Nephron (organoid): ENCODE measurements around the gene LOXL3.
"Not testable (repeated sequence)": the region's sequence is repeated elsewhere in the genome, so short reads cannot be mapped to it uniquely, and the experiment has no call there.

Experiments
- H3K27ac Mint-ChIP-seq, 3 experiments: 2 replicates each; pipeline ENCODE4 v1.8.0; 2020; ENCODE audit warnings: mixed read lengths in 3 of 3, mild to moderate bottlenecking in 2 of 3, moderate library complexity in 1 of 3
- H3K27me3 Mint-ChIP-seq: 2 replicates; pipeline ENCODE4 v1.8.0; 2021; ENCODE audit warnings: low read depth, mild to moderate bottlenecking, moderate library complexity, mixed read lengths
- H3K36me3 Mint-ChIP-seq: 2 replicates; pipeline ENCODE4 v1.8.0; 2020; ENCODE audit warnings: low read depth, mixed read lengths
- H3K4me1 Mint-ChIP-seq: 2 replicates; pipeline ENCODE4 v1.8.0; 2020; ENCODE audit warnings: mixed read lengths
- H3K4me3 Mint-ChIP-seq, 3 experiments: 2 replicates each; pipeline ENCODE4 v1.8.0; 2020; ENCODE audit warnings: mild to moderate bottlenecking in 3 of 3, mixed read lengths in 3 of 3, moderate library complexity in 2 of 3
- H3K9me3 Mint-ChIP-seq: 2 replicates; pipeline ENCODE4 v1.8.0; 2020; ENCODE audit warnings: mixed read lengths
- TF ChIP-seq, protein P1 (sequence below), 3 experiments: fragments of 200-600 bp; sonication (generic); IDR thresholded peaks; one replicate each; pipeline ENCODE4 v1.5.0; 2021; ENCODE audit warnings: antibody characterized with exemption in 3 of 3; ENCODE audit not compliant: unreplicated experiment in 3 of 3

The LOXL3 gene

DNA sequence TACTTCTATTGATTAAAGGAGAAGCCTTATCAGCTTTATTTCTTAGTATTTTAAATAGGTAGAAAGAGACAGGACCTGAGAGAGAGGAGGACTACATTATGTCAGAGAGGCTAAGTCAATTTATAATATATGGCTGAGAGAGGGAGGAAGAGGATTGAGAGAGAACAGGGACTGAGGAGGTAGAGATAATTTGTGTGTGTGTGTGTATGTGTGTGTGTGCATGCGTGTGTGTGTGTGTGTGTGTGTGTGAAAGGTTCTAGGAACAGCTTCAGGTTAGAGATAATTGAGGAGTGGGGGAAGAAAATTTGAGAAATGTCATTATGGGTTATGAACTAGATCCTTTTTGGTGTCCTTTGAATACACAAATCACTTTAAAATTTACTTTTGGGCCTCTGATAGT, 15.9 kb upstream of the LOXL3 start:
- peaks cover 11% of the 10 kb centered on the region for H3K4me1 Mint-ChIP-seq
- no peaks in the 10 kb centered on the region for H3K36me3 Mint-ChIP-seq
- TF ChIP-seq, protein P1, sequence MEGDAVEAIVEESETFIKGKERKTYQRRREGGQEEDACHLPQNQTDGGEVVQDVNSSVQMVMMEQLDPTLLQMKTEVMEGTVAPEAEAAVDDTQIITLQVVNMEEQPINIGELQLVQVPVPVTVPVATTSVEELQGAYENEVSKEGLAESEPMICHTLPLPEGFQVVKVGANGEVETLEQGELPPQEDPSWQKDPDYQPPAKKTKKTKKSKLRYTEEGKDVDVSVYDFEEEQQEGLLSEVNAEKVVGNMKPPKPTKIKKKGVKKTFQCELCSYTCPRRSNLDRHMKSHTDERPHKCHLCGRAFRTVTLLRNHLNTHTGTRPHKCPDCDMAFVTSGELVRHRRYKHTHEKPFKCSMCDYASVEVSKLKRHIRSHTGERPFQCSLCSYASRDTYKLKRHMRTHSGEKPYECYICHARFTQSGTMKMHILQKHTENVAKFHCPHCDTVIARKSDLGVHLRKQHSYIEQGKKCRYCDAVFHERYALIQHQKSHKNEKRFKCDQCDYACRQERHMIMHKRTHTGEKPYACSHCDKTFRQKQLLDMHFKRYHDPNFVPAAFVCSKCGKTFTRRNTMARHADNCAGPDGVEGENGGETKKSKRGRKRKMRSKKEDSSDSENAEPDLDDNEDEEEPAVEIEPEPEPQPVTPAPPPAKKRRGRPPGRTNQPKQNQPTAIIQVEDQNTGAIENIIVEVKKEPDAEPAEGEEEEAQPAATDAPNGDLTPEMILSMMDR (IDR thresholded peaks at IDR 0.05; ENCODE audit: unreplicated experiment in 3 of 3), result no peak
- no peak overlapping the region for H3K27ac Mint-ChIP-seq
- H3K9me3 Mint-ChIP-seq, result no peaks in the 10 kb centered on the region
- no peak overlapping the region for H3K4me3 Mint-ChIP-seq
- peaks cover 16% of the 10 kb centered on the region for H3K27me3 Mint-ChIP-seq

DNA sequence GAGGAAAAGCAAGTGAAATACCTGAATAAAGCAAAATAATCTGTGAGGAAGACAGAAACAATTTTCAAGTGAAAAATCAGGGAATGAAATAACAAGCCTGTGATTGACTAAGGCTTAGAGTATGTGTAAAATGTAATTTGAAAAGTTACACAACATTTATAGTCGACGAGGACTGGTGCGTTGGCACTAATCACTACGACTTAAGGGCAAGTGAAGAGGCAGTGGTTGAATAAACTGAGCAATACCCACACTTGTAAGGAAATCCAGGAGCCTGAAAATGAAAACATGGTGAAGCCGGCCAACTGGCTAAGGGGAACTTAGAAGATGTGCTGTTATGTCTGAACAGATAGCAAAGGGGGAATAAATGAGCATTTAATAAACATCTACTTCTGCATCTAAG, 14.1 kb upstream of the LOXL3 start:
- Mint-ChIP-seq H3K4me3 (no peak overlapping the region), H3K36me3 (no peaks in the 10 kb centered on the region), H3K27me3 (peaks cover 34% of the 10 kb centered on the region), H3K4me1 (no peaks in the 10 kb centered on the region), H3K27ac (no peak overlapping the region), H3K9me3 (no peaks in the 10 kb centered on the region)
- TF ChIP-seq, protein P1 (IDR thresholded peaks at IDR 0.05; ENCODE audit: unreplicated experiment in 3 of 3), result no peak

GRCh38 chr2:74566754-74567085, 13.0 kb upstream of the LOXL3 start:
- Mint-ChIP-seq H3K4me1 (no peaks in the 10 kb centered on the region), H3K9me3 (no peaks in the 10 kb centered on the region), H3K27ac (no peak overlapping the region), H3K4me3 (no peak overlapping the region), H3K27me3 (peaks cover 46% of the 10 kb centered on the region), H3K36me3 (no peaks in the 10 kb centered on the region)
- TF ChIP-seq, protein P1 (IDR thresholded peaks at IDR 0.05; ENCODE audit: unreplicated experiment in 3 of 3), result no peak

GRCh38 chr2:74566076-74566753, 12.5 kb upstream of the LOXL3 start:
- no peaks in the 10 kb centered on the region for H3K9me3 Mint-ChIP-seq
- H3K27ac Mint-ChIP-seq, result no peak overlapping the region
- H3K4me3 Mint-ChIP-seq, result no peak overlapping the region
- TF ChIP-seq, protein P1 (IDR thresholded peaks at IDR 0.05; ENCODE audit: unreplicated experiment in 3 of 3), result no peak
- H3K36me3 Mint-ChIP-seq, result no peaks in the 10 kb centered on the region
- H3K4me1 Mint-ChIP-seq, result no peaks in the 10 kb centered on the region
- H3K27me3 Mint-ChIP-seq, result peaks cover 51% of the 10 kb centered on the region

DNA sequence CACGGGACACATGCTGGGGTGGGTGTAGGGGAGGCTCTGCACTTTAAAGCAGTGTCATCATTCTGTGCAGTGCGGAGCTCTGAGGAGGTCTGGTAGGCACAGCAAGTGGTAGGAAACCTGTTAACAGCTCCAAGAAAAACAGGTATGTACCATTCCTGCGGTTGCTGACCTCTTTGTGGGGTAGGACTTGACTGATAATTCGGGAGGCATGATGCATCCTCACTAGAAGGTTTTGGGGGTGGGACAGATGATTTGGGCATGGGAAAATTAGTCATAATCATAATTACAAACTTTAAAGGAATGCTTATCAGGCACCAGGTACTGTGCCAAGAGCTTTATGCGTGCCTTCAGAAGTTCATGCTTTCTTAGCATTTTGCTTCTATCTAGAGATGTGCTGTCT, 10.5 kb upstream of the LOXL3 start:
- H3K4me1 Mint-ChIP-seq, result no peaks in the 10 kb centered on the region
- peaks cover 65% of the 10 kb centered on the region for H3K27me3 Mint-ChIP-seq
- no peaks in the 10 kb centered on the region for H3K9me3 Mint-ChIP-seq
- H3K27ac Mint-ChIP-seq, result no peak overlapping the region
- H3K36me3 Mint-ChIP-seq, result no peaks in the 10 kb centered on the region
- TF ChIP-seq, protein P1 (IDR thresholded peaks at IDR 0.05; ENCODE audit: unreplicated experiment in 3 of 3), result no peak
- no peak overlapping the region for H3K4me3 Mint-ChIP-seq

- Mint-ChIP-seq H3K4me1 (no peaks in the 10 kb centered on the region), H3K9me3 (no peaks in the 10 kb centered on the region), H3K36me3 (no peaks in the 10 kb centered on the region), H3K27ac (no peak overlapping the region), H3K4me3 (peak overlapping the region in 1 of 3 experiments; percentile 24), H3K27me3 (peaks cover 74% of the 10 kb centered on the region)
- TF ChIP-seq, protein P1 (IDR thresholded peaks at IDR 0.05; ENCODE audit: unreplicated experiment in 3 of 3), result no peak
These were observed 8.5 kb upstream of the LOXL3 start for GRCh38 chr2:74562126-74562775.

- not testable (repeated sequence) for H3K4me1 Mint-ChIP-seq
These were observed 7.3 kb upstream of the LOXL3 start for GRCh38 chr2:74561022-74561421.

More at GRCh38 chr2:74561022-74561421, 7.3 kb upstream of the LOXL3 start:
- H3K36me3 Mint-ChIP-seq, H3K27ac Mint-ChIP-seq, H3K4me3 Mint-ChIP-seq, H3K9me3 Mint-ChIP-seq: not testable (repeated sequence)
- H3K27me3 Mint-ChIP-seq, result peaks cover 73% of the 10 kb centered on the region
